A549 (cell line): ENCODE measurements around the gene LDLRAD4.

Source experiments
- JUN ChIP-seq, 2 experiments: fragments of >200 bp; sonication (Bioruptor Twin); formaldehyde crosslinking; IDR thresholded peaks; 2 replicates in 1 of 2; 3 replicates in 1 of 2; pipeline ENCODE4 v1.6.1; 2016 to 2017
- POLR2A ChIP-seq: IDR thresholded peaks from 2 replicates; pipeline ENCODE4 v1.6.1; 2012; ENCODE audit warnings: mild to moderate bottlenecking, low read length

GRCh38 chr18:13368080-13368813 is 149.7 kb downstream of the LDLRAD4 start:
- TF ChIP-seq JUN (IDR thresholded peaks at IDR 0.05) (no peak), POLR2A (no peak)
